Transverse colon (tissue), 3 donors: Measurements from ENCODE around the gene ALDH3B2.

Experiments
- CTCF ChIP-seq, 5 experiments: fragments of 200-600 bp in 3 of 5; fragments of 450-650 bp in 2 of 5; sonication (generic) in 3 of 5; IDR thresholded peaks; 1 replicate in 2 of 5; 2 replicates in 3 of 5; pipeline ENCODE4 v1.5.1; 2016 to 2017; ENCODE audit warnings: antibody characterized with exemption in 5 of 5, inconsistent platforms in 3 of 5, mild to moderate bottlenecking in 2 of 5, moderate library complexity in 1 of 5
- EP300 ChIP-seq: sonication (generic); formaldehyde crosslinking; IDR thresholded peaks from one replicate; pipeline ENCODE4 v1.6.1; 2017; ENCODE audit warnings: antibody characterized with exemption, low read depth
- POLR2A ChIP-seq: fragments of 450-650 bp; IDR thresholded peaks from one replicate; pipeline ENCODE4 v1.6.1; 2016; ENCODE audit warnings: antibody characterized with exemption, mild to moderate bottlenecking, moderate library complexity

- no peak for TF ChIP-seq CTCF (IDR thresholded peaks at IDR 0.05)
- TF ChIP-seq EP300: no peak
- TF ChIP-seq POLR2A: no peak
Measured at GRCh38 chr11:67689178-67689577, 14.8 kb upstream of the ALDH3B2 start.
